Aorta (tissue), 5 donors: ENCODE measurements around the gene BUD31. TPM values are rescaled to one million over a fixed set of nuclear protein-coding genes. Genes with fewer than 3 reads are reported as not detected.

Source experiments
- ATAC-seq: fragments of 200-7000 bp; cut with Tn5 transposase; one replicate; pipeline ENCODE4 v1.9.1; 2022; ENCODE audit warnings: moderate library complexity; ENCODE audit not compliant: low FRiP score
- DNase-seq, 2 donors: peaks; one replicate each; pipeline ENCODE4 v3.0.0-alpha.2; 2020
- H3K27ac ChIP-seq, 2 donors: one replicate each; pipeline ENCODE4 v1.5.1; 2013; ENCODE audit warnings: low read length in 2 of 2, mild to moderate bottlenecking in 2 of 2, moderate library complexity in 2 of 2, control low read depth in 1 of 2, inconsistent platforms in 1 of 2, low read depth in 1 of 2
- H3K27me3 ChIP-seq, 2 donors: one replicate each; pipeline ENCODE4 v1.6.1; 2013; ENCODE audit warnings: control low read depth in 1 of 2, low read length in 1 of 2, mild to moderate bottlenecking in 1 of 2, moderate library complexity in 1 of 2; ENCODE audit not compliant: insufficient read depth in 2 of 2, control insufficient read depth in 1 of 2
- H3K36me3 ChIP-seq, 2 donors: one replicate each; pipeline ENCODE4 v1.6.1; 2013; ENCODE audit warnings: control low read depth in 1 of 2, low read length in 1 of 2, mild to moderate bottlenecking in 1 of 2; ENCODE audit not compliant: insufficient read depth in 2 of 2, control insufficient read depth in 1 of 2
- H3K4me1 ChIP-seq, 2 donors: one replicate each; pipeline ENCODE4 v1.6.1; 2013; ENCODE audit warnings: low read length in 2 of 2, control low read depth in 1 of 2, mild to moderate bottlenecking in 1 of 2, moderate library complexity in 1 of 2; ENCODE audit not compliant: insufficient read depth in 2 of 2, control insufficient read depth in 1 of 2
- H3K4me3 ChIP-seq, 2 donors: one replicate each; pipeline ENCODE4 v1.5.1; 2013; ENCODE audit warnings: low read length in 2 of 2, control low read depth in 1 of 2, mild to moderate bottlenecking in 1 of 2
- H3K9me3 ChIP-seq: one replicate; pipeline ENCODE4 v1.6.1; 2013; ENCODE audit warnings: mild to moderate bottlenecking, low read length; ENCODE audit not compliant: control insufficient read depth
- WGBS, 2 donors: extraction: QIAGEN DNeasy Blood & Tissue Kit; methylation state at CpG; one replicate each; pipeline ENCODE4 v1.1.7; 2013; 5-methylcytosine and 5-hydroxymethylcytosine counted together
- intact Hi-C, 2 donors: fragments of 100-400 bp; cut with DNase I; formaldehyde crosslinking; loops; one replicate each; pipeline versions ENCODE4 v1.14.2 to v1.15.0; 2022
- polyA plus RNA-seq, 2 donors: library from polyadenylated mRNA; stranded (reverse); fragments of 200-250 nt; gene quantifications; one replicate each; pipeline ENCODE4 v1.2.3, GENCODE V29; 2013
- total RNA-seq, 2 donors: library from RNA; stranded (reverse); fragmentation: NEBNext Ultra II Directional; extraction: Animal tissue kit (Norgen Biotek cat#: 25700); gene quantifications; one replicate each; pipeline ENCODE4 v1.2.1, GENCODE V29; 2021
- donor health status: healthy with polysubstance abuse.
- donor health status: Bipolar disorder and iron deficiency.
- donor health status: DM: no; HTN: no; CAD: no.
- donor health status: DM: no; HTN: no; CAD: no.
- donor health status: DM: yes; HTN: yes; CAD: no.

BUD31 gene
- total and polyA plus RNA-seq, 4 donors = 53.5 to 135 (median 73.0) TPM

DNA sequence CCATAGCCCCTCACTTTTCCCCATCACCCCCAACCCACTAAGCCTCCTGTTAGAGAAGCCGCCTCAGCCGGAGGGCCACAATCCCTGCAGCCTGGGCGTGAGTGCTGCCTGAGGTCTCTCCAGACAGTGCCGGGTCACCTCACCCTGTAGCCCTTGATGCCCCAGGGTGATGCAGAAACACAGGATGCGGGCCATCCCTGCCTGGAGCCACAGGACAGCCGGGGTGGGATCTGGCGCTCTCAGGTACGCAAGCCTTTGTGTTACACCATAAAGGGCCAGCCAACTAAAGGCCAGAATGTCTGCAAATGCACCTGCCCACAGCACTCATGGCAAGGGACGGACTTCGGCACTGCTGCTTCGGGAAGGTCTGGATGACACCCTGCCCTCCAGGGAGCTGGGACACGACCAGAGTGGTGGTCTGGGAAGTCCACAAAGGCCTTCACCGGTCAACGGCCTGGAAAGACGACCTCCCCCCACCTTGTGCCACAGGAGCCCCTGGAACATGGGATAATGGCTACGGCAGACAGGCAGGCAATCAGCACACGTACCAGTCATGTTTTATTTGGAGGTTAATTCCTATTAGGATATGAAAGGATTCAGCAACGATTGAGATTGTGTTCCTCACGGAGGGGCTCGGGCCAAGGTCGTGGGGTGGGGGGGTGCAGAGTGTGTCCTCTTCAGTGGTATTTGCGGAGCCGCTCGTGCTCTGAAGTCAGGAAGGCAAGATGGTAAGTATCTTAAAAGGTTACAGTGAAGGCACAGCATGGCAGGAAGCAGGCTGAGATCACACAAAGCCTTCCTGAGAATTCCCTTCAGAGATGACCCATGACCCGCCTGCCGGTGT lies 49.1 kb downstream of the BUD31 start:
- no peaks in the 10 kb centered on the region for H3K4me1 ChIP-seq
- no peaks in the 10 kb centered on the region for H3K27me3 ChIP-seq
- ATAC-seq (no peak), DNase-seq (no peak)
- no peaks in the 10 kb centered on the region for H3K9me3 ChIP-seq
- peaks cover 0 to 9% of the 10 kb centered on the region in 2 donors for H3K36me3 ChIP-seq
- H3K27ac ChIP-seq = no peak overlapping the region
- 78 to 79% methylated on average over 26 of the region's 26 CpGs for WGBS, 2 donors
- H3K4me3 ChIP-seq = no peak overlapping the region
- intact Hi-C loops = no loop called here

DNA sequence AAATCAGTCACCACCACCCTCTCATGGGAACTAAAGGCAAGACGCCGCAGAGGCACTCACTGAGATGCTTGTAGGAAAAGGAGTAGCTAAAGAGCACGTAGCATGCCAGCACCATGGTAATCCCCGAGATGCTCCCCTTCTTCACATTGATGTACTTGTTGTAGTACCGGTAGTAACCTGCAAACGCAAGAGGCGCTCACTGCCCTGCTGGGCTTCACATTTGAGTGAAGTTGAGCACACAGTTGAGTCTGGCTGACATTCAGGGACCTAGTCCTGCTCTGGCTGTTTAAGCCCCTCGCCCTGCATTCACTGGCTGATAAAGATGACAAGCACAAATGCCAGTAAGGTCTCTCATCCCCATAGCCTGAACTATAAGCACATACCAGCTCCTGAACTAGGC lies 50.3 kb downstream of the BUD31 start:
- Histone ChIP-seq H3K27me3 (no peaks in the 10 kb centered on the region), H3K9me3 (no peaks in the 10 kb centered on the region), H3K4me3 (no peak overlapping the region), H3K27ac (no peak overlapping the region), H3K4me1 (no peaks in the 10 kb centered on the region), H3K36me3 (peaks cover 0 to 7% of the 10 kb centered on the region in 2 donors)
- DNase-seq (no peak), ATAC-seq (no peak)
- intact Hi-C loops = no loop called here
- WGBS, 2 donors = 90 to 91% methylated on average over 8 of the region's 8 CpGs

DNA sequence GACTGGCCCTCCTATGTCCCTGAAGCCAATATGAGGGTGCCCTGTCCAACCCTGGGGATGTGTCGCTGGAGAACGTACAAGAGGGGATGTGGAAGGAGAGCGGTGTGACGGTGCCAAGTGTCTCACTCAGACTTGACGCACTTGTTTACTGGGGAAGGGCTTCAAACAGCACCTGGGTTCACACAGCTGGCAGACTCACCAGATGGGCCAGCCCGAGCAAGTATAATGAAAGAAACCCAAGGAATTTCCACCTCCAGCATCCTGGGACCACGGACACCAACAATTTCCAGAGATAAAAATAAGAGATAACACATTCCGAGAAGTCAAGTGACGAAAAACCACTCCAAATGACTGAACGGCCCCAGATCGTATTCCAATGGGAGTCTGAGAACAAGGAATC lies 51.9 kb downstream of the BUD31 start:
- DNase-seq (no peak), ATAC-seq (no peak)
- no peak overlapping the region for H3K27ac ChIP-seq
- H3K4me3 ChIP-seq = no peak overlapping the region
- no peaks in the 10 kb centered on the region for H3K27me3 ChIP-seq
- no peaks in the 10 kb centered on the region for H3K4me1 ChIP-seq
- no peaks in the 10 kb centered on the region for H3K9me3 ChIP-seq
- H3K36me3 ChIP-seq = peaks cover 0 to 5% of the 10 kb centered on the region in 2 donors
- 81% methylated on average over 11 of the region's 11 CpGs for WGBS, 2 donors
- intact Hi-C loops = no loop called here

DNA sequence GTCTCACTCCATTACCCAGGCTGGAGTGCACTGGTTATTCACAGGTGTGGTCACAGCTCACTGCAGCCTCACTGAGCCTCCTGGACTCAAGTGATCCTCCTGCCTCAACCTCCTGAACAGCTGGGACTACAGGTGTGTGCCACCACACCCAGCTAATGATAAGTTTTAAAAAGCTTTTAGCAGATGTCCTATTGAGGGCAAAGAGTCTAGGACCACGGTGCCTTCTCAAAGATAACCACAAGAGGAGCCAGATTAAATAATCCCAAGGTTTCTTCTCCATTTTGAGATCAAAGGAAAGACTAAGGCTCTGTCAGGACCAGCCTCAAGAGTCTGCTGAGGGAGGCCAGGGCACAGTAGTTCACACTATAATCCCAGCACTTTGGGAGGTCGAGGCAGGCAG lies 52.5 kb downstream of the BUD31 start:
- 90 to 95% methylated on average over 2 of the region's 2 CpGs for WGBS, 2 donors
- ATAC-seq (no peak), DNase-seq (no peak)
- H3K4me1 ChIP-seq = no peaks in the 10 kb centered on the region
- H3K9me3 ChIP-seq = no peaks in the 10 kb centered on the region
- H3K36me3 ChIP-seq = peaks cover 0 to 5% of the 10 kb centered on the region in 2 donors
- H3K27me3 ChIP-seq = no peaks in the 10 kb centered on the region
- intact Hi-C loops = no loop called here
- H3K4me3 ChIP-seq = no peak overlapping the region
- no peak overlapping the region for H3K27ac ChIP-seq

DNA sequence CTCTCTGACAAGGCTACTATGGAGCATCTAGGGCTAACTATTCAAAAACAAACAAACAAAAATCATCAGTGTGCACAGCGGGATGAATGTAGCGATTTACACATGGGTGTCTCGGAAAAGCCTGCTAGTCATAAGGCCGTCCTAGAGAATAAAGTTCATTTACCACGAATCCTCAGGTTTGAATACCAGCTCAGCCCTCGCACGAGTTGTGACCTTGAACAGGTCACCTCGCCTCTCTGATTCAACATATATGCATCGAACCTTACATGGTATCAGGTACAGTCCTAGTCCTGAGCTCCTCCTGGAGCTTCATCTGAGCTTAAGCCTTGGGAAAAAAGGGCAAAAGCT lies 56.6 kb downstream of the BUD31 start:
- Histone ChIP-seq H3K27me3 (no peaks in the 10 kb centered on the region), H3K9me3 (no peaks in the 10 kb centered on the region), H3K4me3 (peak overlapping the region; percentile 30 to 63), H3K27ac (peak overlapping the region in 1 of 2 donors; percentile 18), H3K36me3 (no peaks in the 10 kb centered on the region), H3K4me1 (no peaks in the 10 kb centered on the region)
- WGBS, 2 donors = 8% methylated on average over 9 of the region's 9 CpGs
- ATAC-seq = no peak
- no peak for DNase-seq
- intact Hi-C loops = no loop called here

DNA sequence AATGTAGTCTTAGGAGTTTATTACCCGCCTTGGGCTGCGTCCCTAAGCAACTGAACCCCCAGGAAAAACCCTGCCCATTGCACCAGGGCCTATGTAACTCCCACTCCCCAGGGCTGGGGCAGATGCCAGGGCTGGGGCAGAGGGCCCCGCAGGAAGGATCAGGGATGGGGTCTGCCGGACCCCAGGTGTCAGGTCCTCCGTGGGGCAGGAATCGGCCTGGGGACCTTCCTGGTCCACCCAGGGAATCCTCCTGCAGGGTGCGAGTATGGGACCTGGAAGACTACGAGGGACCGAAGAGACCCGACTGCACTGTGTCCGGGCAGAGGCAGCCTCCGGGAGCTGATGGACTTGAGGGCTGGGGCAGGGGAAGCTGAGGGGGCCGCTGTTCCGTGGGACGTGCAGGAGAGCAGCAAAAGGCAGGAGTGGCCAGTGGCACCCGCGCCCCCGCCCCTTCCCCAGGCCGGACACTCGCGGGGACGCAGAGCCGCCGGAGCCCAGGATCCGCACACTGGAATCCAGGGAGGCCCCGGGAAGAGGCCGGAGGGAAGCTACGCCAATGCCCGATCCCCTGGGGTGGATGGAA lies 59.7 kb downstream of the BUD31 start:
- Histone ChIP-seq H3K27me3 (no peaks in the 10 kb centered on the region), H3K4me1 (no peaks in the 10 kb centered on the region), H3K4me3 (no peak overlapping the region), H3K36me3 (no peaks in the 10 kb centered on the region), H3K27ac (no peak overlapping the region), H3K9me3 (no peaks in the 10 kb centered on the region)
- no peak for ATAC-seq
- intact Hi-C loops = no loop called here
- DNase-seq = peak in 1 of 2 donors; percentile 43
- WGBS, 2 donors = 85 to 86% methylated on average over 29 of the region's 29 CpGs

Other genes with a start within 250 kb of the BUD31 start
- gene KPNA7, start 200.9 kb upstream of the BUD31 start, total RNA-seq = not detected
- gene KPNA7, start 200.9 kb upstream of the BUD31 start, polyA plus RNA-seq = not detected
- under 1 TPM in 1 of 2 donors, not detected in 1; 0.29 TPM for gene MYH16, start 136.1 kb upstream of the BUD31 start, total RNA-seq
- not detected for gene MYH16, start 136.1 kb upstream of the BUD31 start, polyA plus RNA-seq
- gene ARPC1A, start 83.1 kb upstream of the BUD31 start, total RNA-seq = 100 to 1,000 TPM in 1 of 2 donors, 10 to 100 TPM in 1; 99.9 to 106 TPM
- gene ARPC1A, start 83.1 kb upstream of the BUD31 start, polyA plus RNA-seq = 100 to 1,000 TPM in 1 of 2 donors, 10 to 100 TPM in 1; 95.1 to 227 TPM
- 100 to 1,000 TPM; 134 to 172 TPM for gene ARPC1B, start 34.2 kb upstream of the BUD31 start, total RNA-seq
- 100 to 1,000 TPM; 153 to 262 TPM for gene ARPC1B, start 34.2 kb upstream of the BUD31 start, polyA plus RNA-seq
- gene PDAP1, start 372 bp upstream of the BUD31 start, total RNA-seq = 10 to 100 TPM; 74.8 to 94.9 TPM
- gene PDAP1, start 372 bp upstream of the BUD31 start, polyA plus RNA-seq = 100 to 1,000 TPM; 174 to 223 TPM
- 1 to 10 TPM; 5.4 to 6.0 TPM for gene PTCD1, start 29.8 kb downstream of the BUD31 start, total RNA-seq
- 1 to 10 TPM in 1 of 2 donors, under 1 TPM in 1; 0.63 to 5.5 TPM for gene PTCD1, start 29.8 kb downstream of the BUD31 start, polyA plus RNA-seq
- 10 to 100 TPM; 30.4 to 33.6 TPM for gene CPSF4, start 30.0 kb downstream of the BUD31 start, total RNA-seq
- gene CPSF4, start 30.0 kb downstream of the BUD31 start, polyA plus RNA-seq = 10 to 100 TPM; 24.2 to 48.9 TPM
- gene ATP5MF, start 57.2 kb downstream of the BUD31 start, total RNA-seq = 100 to 1,000 TPM; 118 to 128 TPM
- 100 to 1,000 TPM; 457 to 973 TPM for gene ATP5MF, start 57.2 kb downstream of the BUD31 start, polyA plus RNA-seq
- gene ZNF789, start 63.9 kb downstream of the BUD31 start, total RNA-seq = 10 to 100 TPM; 10.5 to 18.2 TPM
- 10 to 100 TPM in 1 of 2 donors, 1 to 10 TPM in 1; 3.6 to 14.7 TPM for gene ZNF789, start 63.9 kb downstream of the BUD31 start, polyA plus RNA-seq
- 10 to 100 TPM; 29.1 to 32.1 TPM for gene ZNF394, start 91.3 kb downstream of the BUD31 start, total RNA-seq
- 10 to 100 TPM; 14.9 to 32.3 TPM for gene ZNF394, start 91.3 kb downstream of the BUD31 start, polyA plus RNA-seq
- 1 to 10 TPM; 7.8 to 8.9 TPM for gene ZKSCAN5, start 95.7 kb downstream of the BUD31 start, total RNA-seq
- gene ZKSCAN5, start 95.7 kb downstream of the BUD31 start, polyA plus RNA-seq = 1 to 10 TPM; 2.1 to 4.1 TPM
- 1 to 10 TPM; 3.0 to 5.9 TPM for gene FAM200A, start 143.1 kb downstream of the BUD31 start, total RNA-seq
- 1 to 10 TPM; 2.3 to 3.2 TPM for gene FAM200A, start 143.1 kb downstream of the BUD31 start, polyA plus RNA-seq
- 10 to 100 TPM; 78.9 to 93.1 TPM for gene ZNF655, start 149.7 kb downstream of the BUD31 start, total RNA-seq
- gene ZNF655, start 149.7 kb downstream of the BUD31 start, polyA plus RNA-seq = 10 to 100 TPM; 47.7 to 52.3 TPM
- gene TMEM225B, start 189.3 kb downstream of the BUD31 start, total RNA-seq = 1 to 10 TPM in 1 of 2 donors, under 1 TPM in 1; 0.52 to 1.7 TPM
- gene TMEM225B, start 189.3 kb downstream of the BUD31 start, polyA plus RNA-seq = 1 to 10 TPM in 1 of 2 donors, under 1 TPM in 1; 0.63 to 1.3 TPM
- 10 to 100 TPM; 16.2 to 22.5 TPM for gene ZSCAN25, start 208.0 kb downstream of the BUD31 start, total RNA-seq
- gene ZSCAN25, start 208.0 kb downstream of the BUD31 start, polyA plus RNA-seq = 1 to 10 TPM; 2.1 to 7.4 TPM